Tibial nerve (tissue), 4 donors: ENCODE data around the gene TTL.

Experiments
- CTCF ChIP-seq, 5 experiments: fragments of 200-600 bp in 3 of 5; fragments of 450-650 bp in 2 of 5; sonication (generic) in 3 of 5; IDR thresholded peaks; one replicate each; pipeline ENCODE4 v1.5.1; 2016 to 2019; ENCODE audit warnings: antibody characterized with exemption in 5 of 5, mild to moderate bottlenecking in 3 of 5, moderate library complexity in 2 of 5
- EP300 ChIP-seq, 2 donors: sonication (generic); formaldehyde crosslinking; IDR thresholded peaks; one replicate each; pipeline ENCODE4 v1.6.1; 2017; ENCODE audit warnings: antibody characterized with exemption in 2 of 2, mild to moderate bottlenecking in 1 of 2

GRCh38 chr2:112493858-112494648 lies 12.1 kb downstream of the TTL start:
- TF ChIP-seq CTCF (IDR thresholded peaks at IDR 0.05) (no peak), EP300 (IDR thresholded peaks at IDR 0.05) (no peak)
